Measurements from ENCODE around the gene TMEM40. TPM values are rescaled to one million over a fixed set of nuclear protein-coding genes. Genes with fewer than 3 reads are reported as not detected.
"Not testable (repeated sequence)": the region's sequence is repeated elsewhere in the genome, so short reads cannot be mapped to it uniquely, and the experiment has no call there.

TMEM40 gene
- total RNA-seq, 1 donor from 2014 or later = not detected

DNA sequence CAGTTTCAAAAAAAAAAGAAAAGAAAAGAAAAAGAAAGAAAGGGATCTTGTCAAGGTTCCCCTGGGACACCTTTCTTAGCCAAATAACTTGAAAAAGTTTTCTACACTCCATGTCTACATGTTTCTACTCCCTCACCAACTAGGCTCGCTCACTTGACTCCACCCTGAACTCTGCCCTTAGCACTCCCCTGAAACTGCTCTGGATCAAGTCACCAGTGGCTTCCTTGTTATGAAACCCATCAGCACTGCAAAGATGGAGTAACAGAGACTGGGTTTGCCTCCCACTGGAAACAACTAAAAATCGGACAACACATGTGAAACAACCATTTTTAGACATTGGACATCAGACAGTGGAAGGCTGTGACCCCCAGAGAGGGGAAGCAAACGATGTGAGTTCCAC lies 36.8 kb downstream of the TMEM40 start:
- DNase-seq (ENCODE audit: extremely low read depth, low read depth, low spot score) = no peak

GRCh38 chr3:12719984-12720898 lies 38.8 kb downstream of the TMEM40 start:
- DNase-seq (ENCODE audit: extremely low read depth, low read depth, low spot score) = no peak

DNA sequence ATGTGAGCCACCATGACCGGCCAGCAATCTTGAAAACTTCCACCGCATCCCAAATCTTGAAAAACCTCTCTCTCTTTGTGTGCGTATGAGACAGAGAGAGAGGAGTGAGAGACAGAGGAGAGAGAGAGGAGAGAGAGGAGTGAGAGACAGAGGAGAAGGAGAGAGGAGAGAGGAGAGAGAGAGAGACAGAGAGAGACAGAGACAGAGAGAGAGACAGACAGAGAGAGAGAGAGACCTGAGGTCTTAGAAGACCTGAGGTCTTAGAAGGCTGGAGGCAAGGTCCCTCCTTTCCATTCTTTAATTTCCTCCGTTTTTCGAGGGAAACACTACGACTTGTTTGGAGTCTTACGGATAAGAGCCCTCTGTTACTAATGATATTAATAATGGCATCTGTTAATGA lies 39.5 kb downstream of the TMEM40 start:
- no peak for DNase-seq (ENCODE audit: extremely low read depth, low read depth, low spot score)

GRCh38 chr3:12716605-12717151 lies 42.4 kb downstream of the TMEM40 start:
- DNase-seq (ENCODE audit: extremely low read depth, low read depth, low spot score) = no peak

GRCh38 chr3:12714278-12714677 lies 44.8 kb downstream of the TMEM40 start:
- no peak for DNase-seq (ENCODE audit: extremely low read depth, low read depth, low spot score)

GRCh38 chr3:12710062-12710461 lies 49.0 kb downstream of the TMEM40 start:
- no peak for DNase-seq (ENCODE audit: extremely low read depth, low read depth, low spot score)

- no peak for DNase-seq (ENCODE audit: extremely low read depth, low read depth, low spot score)
Measured at GRCh38 chr3:12709334-12709733, 49.7 kb downstream of the TMEM40 start.

- no peak for DNase-seq (ENCODE audit: extremely low read depth, low read depth, low spot score)
Measured at GRCh38 chr3:12708584-12709192, 50.4 kb downstream of the TMEM40 start.

DNA sequence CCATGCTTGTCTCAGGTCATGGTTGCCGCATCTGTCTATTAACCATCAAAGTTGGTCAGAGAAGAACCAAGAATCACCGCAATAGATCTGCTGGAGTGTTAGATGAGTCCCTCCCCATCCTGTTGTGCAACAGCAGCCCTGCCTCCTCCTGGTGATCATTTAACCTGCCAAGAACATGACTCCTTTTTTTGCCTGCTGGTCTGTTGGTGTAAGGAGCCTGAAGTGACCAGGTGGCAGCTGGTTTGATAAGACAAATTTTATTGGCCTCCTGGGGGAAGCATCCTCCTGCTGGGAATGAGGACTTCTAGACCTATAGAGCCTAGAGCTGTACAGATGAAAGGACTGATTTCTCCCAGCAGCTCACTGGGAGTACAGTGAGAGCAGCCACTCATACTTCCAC lies 51.6 kb downstream of the TMEM40 start:
- no peak for DNase-seq (ENCODE audit: extremely low read depth, low read depth, low spot score)

GRCh38 chr3:12706504-12707253 lies 52.4 kb downstream of the TMEM40 start:
- DNase-seq (ENCODE audit: extremely low read depth, low read depth, low spot score) = no peak

GRCh38 chr3:12705981-12706380 lies 53.1 kb downstream of the TMEM40 start:
- DNase-seq (ENCODE audit: extremely low read depth, low read depth, low spot score) = no peak

GRCh38 chr3:12705374-12705926 lies 53.6 kb downstream of the TMEM40 start:
- no peak for DNase-seq (ENCODE audit: extremely low read depth, low read depth, low spot score)

DNA sequence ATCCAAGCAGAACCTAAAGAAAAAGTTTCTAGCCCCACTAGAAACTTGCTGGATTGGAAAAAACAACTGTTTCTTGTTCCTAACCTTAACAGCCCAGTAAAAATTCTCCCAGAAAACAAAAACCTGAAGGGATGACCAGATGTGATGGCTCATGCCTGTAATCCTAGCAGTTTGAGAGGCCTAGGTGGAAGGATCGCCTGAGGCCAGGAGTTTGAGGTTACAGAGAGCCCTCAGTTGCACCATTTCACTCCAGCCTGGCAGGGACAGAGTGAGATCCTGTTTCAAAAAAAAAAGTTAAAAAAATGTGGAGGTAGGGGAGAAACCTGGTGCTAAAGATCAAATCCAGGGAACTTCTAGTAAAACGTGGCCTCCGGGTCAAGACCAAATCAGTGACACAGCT lies 56.6 kb downstream of the TMEM40 start:
- DNase-seq (ENCODE audit: extremely low read depth, low read depth, low spot score) = no peak

DNA sequence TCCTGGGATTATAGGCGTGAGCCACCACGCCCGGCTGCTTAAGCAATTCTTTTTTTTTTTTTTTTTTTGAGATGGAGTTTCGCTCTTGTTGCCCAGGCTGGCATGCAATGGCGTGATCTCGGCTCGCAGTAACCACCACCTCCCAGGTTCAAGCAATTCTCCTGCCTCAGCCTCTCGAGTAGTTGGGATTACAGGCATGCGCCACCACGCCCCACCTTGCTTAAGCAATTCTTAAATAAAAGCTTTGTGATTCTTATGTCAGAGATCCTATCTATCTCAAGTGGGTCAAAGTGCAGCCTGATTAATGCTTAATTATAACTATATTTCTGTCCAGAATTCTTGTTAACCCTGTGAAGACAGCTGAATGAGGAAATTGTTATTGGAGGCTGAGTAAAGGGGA lies 57.5 kb downstream of the TMEM40 start:
- DNase-seq (ENCODE audit: extremely low read depth, low read depth, low spot score) = not testable (repeated sequence)

DNA sequence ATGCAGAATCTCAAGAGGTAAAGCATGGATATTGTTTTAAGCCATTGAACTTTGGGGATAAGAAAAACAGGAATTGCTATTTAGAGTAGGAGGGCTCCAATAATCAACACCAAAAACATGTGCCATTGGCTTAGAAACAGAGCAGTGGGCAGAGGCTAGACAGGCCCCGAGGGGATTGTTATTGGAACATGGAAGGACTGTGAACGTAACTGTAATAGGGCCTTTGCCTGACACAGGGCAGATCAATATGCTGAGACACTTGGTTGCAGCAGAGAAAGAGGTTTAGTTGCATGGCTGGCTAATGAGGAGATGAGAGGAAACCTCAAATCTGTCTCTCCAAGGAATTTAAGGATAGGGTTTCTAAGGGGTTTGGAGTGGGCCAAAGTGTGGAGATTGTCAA lies 58.3 kb downstream of the TMEM40 start:
- DNase-seq (ENCODE audit: extremely low read depth, low read depth, low spot score) = no peak

GRCh38 chr3:12695916-12696315 lies 63.1 kb downstream of the TMEM40 start:
- DNase-seq (ENCODE audit: extremely low read depth, low read depth, low spot score) = no peak

DNA sequence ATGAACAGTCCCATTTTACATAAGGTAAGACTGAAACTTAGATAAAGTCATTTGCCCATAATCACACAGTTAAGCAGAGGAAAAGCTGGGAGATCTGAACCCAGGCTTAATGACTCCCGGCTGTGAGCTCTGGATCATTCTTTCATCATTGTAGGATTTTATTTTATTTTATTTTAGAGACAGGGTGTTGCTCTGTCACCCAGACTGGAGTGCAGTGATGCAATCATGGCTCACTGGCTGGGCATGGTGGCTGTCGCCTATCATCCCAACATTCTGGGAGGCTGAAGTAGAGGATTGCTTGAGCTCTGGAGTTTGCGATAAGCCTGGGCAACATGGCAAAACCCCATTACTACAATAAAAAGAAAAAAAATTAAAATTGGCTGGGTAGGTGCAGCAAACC lies 63.9 kb downstream of the TMEM40 start:
- DNase-seq (ENCODE audit: extremely low read depth, low read depth, low spot score) = no peak

DNA sequence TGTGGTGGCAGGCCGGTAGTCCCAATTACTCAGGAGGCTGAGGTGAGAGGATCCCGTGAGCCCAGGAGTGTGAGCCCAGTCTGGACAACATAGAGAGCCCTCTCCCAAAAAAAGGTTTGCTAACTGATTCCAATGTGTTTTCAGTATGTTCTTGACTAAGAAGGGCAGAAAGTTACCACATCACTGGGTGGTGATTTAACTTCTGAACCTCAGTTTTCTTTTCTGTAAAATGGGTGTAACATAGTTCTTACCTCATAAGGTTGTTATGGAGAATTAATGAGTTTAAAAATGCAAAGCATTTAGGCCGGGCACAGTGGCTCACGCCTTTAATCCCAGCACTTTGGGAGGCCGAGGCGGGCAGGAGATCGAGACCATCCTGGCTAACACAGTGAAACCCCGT lies 66.6 kb downstream of the TMEM40 start:
- DNase-seq (ENCODE audit: extremely low read depth, low read depth, low spot score) = no peak

- no peak for DNase-seq (ENCODE audit: extremely low read depth, low read depth, low spot score)
Measured at GRCh38 chr3:12689997-12690711, 68.9 kb downstream of the TMEM40 start.

DNA sequence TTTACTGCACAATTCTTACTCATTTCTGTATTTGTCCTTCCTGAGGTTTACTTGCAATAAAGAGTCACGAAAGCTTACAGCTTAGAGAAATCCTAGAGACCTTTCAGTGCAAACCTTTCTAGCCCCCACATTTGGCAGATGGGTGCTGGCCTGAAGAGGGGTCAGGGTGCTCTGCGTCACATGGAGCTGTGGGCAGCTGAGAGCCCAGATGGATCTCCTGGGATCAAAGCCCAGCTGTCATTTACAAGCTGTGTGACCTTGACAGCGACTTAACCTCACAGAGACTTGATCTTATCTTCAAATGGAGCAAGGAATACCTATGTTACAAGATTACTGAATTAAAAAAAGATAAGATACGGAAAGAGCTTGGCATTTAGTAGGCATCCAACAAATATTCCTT lies 71.1 kb downstream of the TMEM40 start:
- DNase-seq (ENCODE audit: extremely low read depth, low read depth, low spot score) = no peak

All from glomerular endothelial cell (primary cell).